HepG2 (cell line): ENCODE results near the gene ATN1. TPM values are rescaled to one million over a fixed set of nuclear protein-coding genes. Genes with fewer than 3 reads are reported as not detected.

Experiments
- RBM22 ChIP-seq: fragments of 200-400 bp; formaldehyde crosslinking; optimal IDR thresholded peaks from 2 replicates; pipeline ENCODE3; 2017; ENCODE audit warnings: mild to moderate bottlenecking, low read length, moderate library complexity
- SMAD3 ChIP-seq: sonication (generic); formaldehyde crosslinking; IDR thresholded peaks from 2 replicates; pipeline ENCODE4 v1.4.0; 2020; ENCODE audit warnings: missing genetic modification reagents
- TBX2 ChIP-seq: sonication (generic); formaldehyde crosslinking; IDR thresholded peaks from 2 replicates; pipeline ENCODE4 v1.5.0; 2020; ENCODE audit warnings: missing genetic modification reagents, mild to moderate bottlenecking, borderline replicate concordance
- YEATS4 ChIP-seq: sonication (generic); formaldehyde crosslinking; IDR thresholded peaks from 2 replicates; pipeline ENCODE4 v1.4.0; 2020; ENCODE audit warnings: missing genetic modification reagents, borderline replicate concordance
- ZNF30 ChIP-seq: sonication (generic); formaldehyde crosslinking; IDR thresholded peaks from 2 replicates; pipeline ENCODE4 v1.5.0; 2020; ENCODE audit warnings: mild to moderate bottlenecking, missing genetic modification reagents
- ZNF567 ChIP-seq: sonication (generic); formaldehyde crosslinking; IDR thresholded peaks from 2 replicates; pipeline ENCODE4 v1.8.1; 2023; ENCODE audit warnings: mild to moderate bottlenecking, missing genetic modification reagents, borderline replicate concordance
- polyA plus RNA-seq, 8 experiments: library from polyadenylated mRNA; depleted of rRNA in 3 of 8; stranded (reverse) in 7 of 8; unstranded in 1 of 8; fragments of >200 nt; fragmentation: Illumina TruSeq in 4 of 8; extraction: Trizol in 4 of 8; gene quantifications; 2 replicates each; pipeline versions ENCODE4 v1.2.1 to v1.2.3, GENCODE V29; 2011 to 2016; ENCODE audit warnings: low read depth in 4 of 8, missing spikeins in 1 of 8, mixed read lengths in 1 of 8; ENCODE audit not compliant: insufficient read depth in 1 of 8
- total RNA-seq, 5 experiments: library from RNA; depleted of rRNA; stranded (reverse); fragments of >200 nt; fragmentation: Illumina TruSeq; extraction: Trizol; gene quantifications; 2 replicates each; pipeline ENCODE4 v1.2.3, GENCODE V29; 2016; ENCODE audit warnings: low read depth in 1 of 5
- TF ChIP-seq, protein P1 (sequence below): sonication (generic); formaldehyde crosslinking; IDR thresholded peaks from one replicate; pipeline ENCODE4 v1.5.1; 2020; ENCODE audit warnings: mild to moderate bottlenecking, missing genetic modification reagents; ENCODE audit errors: not compliant biosample characterization
- TF ChIP-seq, protein P2 (sequence below): sonication (generic); formaldehyde crosslinking; IDR thresholded peaks from 2 replicates; pipeline ENCODE4 v1.8.0; 2022; ENCODE audit warnings: missing genetic modification reagents, mild to moderate bottlenecking, moderate library complexity, borderline replicate concordance
- TF ChIP-seq, protein P3 (sequence below): IDR thresholded peaks from 2 replicates; pipeline ENCODE4 v1.6.1; 2016; ENCODE audit warnings: low read depth, borderline replicate concordance
- TF ChIP-seq, protein P4 (sequence below): IDR thresholded peaks from 2 replicates; pipeline ENCODE4 v1.6.1; 2018; ENCODE audit warnings: missing genetic modification reagents

Gene ATN1
- total and polyA plus RNA-seq, 2 of the 13 experiments (the other 11 are each of a cell fraction or from before 2014, with no cell fraction given), result 2.1 to 8.6 TPM

DNA sequence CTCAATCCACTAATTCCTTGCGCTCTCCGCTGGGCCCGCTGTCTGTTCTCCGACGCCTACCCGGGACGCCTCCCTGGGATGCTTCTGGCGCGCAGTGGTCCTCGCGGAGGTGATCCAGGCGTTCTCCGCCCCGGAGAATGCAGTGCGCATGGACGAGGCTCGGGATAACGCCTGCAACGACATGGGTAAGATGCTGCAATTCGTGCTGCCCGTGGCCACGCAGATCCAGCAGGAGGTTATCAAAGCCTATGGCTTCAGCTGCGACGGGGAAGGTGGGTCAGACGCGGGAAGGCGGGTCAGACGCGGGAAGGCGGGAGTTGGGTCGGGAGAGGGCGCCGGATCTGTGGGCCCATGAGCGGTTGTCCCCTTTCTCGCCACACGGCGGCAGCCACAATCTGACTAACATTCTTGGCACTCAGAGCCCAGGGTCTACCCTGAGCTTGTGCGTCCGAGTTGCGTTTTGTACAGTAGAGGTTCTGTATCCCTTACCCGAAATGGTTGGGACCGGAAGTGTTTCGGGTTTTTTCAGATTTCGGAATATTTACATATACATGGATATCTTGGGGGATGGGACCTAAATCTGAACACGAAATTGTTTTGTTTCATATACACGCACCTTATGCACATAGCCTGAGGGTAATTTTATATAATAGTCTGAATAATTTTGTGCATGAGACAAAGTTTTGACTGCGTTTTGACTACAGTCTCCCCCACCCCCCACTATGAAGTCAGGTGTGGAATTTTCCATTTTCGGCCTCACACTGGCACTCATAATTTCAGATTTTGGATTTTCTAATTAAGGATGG is 16.8 kb downstream of the ATN1 start (continued):
- TF ChIP-seq, protein P1, sequence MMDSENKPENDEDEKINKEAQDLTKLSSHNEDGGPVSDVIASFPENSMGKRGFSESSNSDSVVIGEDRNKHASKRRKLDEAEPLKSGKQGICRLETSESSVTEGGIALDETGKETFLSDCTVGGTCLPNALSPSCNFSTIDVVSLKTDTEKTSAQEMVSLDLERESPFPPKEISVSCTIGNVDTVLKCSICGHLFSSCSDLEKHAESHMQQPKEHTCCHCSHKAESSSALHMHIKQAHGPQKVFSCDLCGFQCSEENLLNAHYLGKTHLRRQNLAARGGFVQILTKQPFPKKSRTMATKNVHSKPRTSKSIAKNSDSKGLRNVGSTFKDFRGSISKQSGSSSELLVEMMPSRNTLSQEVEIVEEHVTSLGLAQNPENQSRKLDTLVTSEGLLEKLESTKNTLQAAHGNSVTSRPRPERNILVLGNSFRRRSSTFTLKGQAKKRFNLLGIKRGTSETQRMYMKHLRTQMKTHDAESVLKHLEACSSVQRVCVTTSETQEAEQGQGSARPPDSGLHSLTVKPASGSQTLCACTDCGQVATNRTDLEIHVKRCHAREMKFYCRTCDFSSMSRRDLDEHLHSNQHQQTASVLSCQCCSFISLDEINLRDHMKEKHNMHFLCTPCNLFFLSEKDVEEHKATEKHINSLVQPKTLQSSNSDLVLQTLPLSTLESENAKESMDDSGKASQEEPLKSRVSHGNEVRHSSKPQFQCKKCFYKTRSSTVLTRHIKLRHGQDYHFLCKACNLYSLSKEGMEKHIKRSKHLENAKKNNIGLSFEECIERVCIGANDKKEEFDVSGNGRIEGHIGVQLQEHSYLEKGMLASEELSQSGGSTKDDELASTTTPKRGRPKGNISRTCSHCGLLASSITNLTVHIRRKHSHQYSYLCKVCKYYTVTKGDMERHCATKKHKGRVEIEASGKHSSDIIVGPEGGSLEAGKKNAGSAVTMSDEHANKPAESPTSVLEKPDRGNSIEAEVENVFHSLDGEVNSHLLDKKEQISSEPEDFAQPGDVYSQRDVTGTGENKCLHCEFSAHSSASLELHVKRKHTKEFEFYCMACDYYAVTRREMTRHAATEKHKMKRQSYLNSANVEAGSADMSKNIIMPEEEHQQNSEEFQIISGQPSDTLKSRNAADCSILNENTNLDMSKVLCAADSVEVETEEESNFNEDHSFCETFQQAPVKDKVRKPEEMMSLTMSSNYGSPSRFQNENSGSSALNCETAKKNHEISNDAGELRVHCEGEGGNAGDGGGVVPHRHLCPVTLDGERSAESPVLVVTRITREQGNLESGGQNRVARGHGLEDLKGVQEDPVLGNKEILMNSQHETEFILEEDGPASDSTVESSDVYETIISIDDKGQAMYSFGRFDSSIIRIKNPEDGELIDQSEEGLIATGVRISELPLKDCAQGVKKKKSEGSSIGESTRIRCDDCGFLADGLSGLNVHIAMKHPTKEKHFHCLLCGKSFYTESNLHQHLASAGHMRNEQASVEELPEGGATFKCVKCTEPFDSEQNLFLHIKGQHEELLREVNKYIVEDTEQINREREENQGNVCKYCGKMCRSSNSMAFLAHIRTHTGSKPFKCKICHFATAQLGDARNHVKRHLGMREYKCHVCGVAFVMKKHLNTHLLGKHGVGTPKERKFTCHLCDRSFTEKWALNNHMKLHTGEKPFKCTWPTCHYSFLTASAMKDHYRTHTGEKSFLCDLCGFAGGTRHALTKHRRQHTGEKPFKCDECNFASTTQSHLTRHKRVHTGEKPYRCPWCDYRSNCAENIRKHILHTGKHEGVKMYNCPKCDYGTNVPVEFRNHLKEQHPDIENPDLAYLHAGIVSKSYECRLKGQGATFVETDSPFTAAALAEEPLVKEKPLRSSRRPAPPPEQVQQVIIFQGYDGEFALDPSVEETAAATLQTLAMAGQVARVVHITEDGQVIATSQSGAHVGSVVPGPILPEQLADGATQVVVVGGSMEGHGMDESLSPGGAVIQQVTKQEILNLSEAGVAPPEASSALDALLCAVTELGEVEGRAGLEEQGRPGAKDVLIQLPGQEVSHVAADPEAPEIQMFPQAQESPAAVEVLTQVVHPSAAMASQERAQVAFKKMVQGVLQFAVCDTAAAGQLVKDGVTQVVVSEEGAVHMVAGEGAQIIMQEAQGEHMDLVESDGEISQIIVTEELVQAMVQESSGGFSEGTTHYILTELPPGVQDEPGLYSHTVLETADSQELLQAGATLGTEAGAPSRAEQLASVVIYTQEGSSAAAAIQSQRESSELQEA (CRISPR knock-in tag), result peak; percentile 88
- TF ChIP-seq, protein P2, sequence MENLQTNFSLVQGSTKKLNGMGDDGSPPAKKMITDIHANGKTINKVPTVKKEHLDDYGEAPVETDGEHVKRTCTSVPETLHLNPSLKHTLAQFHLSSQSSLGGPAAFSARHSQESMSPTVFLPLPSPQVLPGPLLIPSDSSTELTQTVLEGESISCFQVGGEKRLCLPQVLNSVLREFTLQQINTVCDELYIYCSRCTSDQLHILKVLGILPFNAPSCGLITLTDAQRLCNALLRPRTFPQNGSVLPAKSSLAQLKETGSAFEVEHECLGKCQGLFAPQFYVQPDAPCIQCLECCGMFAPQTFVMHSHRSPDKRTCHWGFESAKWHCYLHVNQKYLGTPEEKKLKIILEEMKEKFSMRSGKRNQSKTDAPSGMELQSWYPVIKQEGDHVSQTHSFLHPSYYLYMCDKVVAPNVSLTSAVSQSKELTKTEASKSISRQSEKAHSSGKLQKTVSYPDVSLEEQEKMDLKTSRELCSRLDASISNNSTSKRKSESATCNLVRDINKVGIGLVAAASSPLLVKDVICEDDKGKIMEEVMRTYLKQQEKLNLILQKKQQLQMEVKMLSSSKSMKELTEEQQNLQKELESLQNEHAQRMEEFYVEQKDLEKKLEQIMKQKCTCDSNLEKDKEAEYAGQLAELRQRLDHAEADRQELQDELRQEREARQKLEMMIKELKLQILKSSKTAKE (CRISPR knock-in tag), result peak; percentile 67; the same call in 1 of the 2 replicates
- TF ChIP-seq YEATS4 (CRISPR knock-in tag) (peak; percentile 14; the same call in 1 of the 2 replicates), TBX2 (CRISPR knock-in tag) (peak; percentile 55; the same call in 1 of the 2 replicates), ZNF30 (CRISPR knock-in tag) (no peak), ZNF567 (CRISPR knock-in tag) (0 out of 2 replicates have a peak, but pooled peaks have one; percentile 64), SMAD3 (CRISPR knock-in tag) (0 out of 2 replicates have a peak, but pooled peaks have one; percentile 33), RBM22 (no peak)
- TF ChIP-seq, protein P3, sequence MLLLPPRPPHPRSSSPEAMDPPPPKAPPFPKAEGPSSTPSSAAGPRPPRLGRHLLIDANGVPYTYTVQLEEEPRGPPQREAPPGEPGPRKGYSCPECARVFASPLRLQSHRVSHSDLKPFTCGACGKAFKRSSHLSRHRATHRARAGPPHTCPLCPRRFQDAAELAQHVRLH (CRISPR knock-in tag), result 0 out of 2 replicates have a peak, but pooled peaks have one; percentile 4
- TF ChIP-seq, protein P4, sequence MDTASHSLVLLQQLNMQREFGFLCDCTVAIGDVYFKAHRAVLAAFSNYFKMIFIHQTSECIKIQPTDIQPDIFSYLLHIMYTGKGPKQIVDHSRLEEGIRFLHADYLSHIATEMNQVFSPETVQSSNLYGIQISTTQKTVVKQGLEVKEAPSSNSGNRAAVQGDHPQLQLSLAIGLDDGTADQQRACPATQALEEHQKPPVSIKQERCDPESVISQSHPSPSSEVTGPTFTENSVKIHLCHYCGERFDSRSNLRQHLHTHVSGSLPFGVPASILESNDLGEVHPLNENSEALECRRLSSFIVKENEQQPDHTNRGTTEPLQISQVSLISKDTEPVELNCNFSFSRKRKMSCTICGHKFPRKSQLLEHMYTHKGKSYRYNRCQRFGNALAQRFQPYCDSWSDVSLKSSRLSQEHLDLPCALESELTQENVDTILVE, result 0 out of 2 replicates have a peak, but pooled peaks have one; percentile 56
